ENCODE data around the gene REG3G.
"Not testable (repeated sequence)": the region's sequence is repeated elsewhere in the genome, so short reads cannot be mapped to it uniquely, and the experiment has no call there.

The REG3G gene

GRCh38 chr2:79026061-79026460 is 559 bp downstream of the REG3G start:
- no peak for DNase-seq

- no peak for DNase-seq
These were observed 14.4 kb downstream of the REG3G start for GRCh38 chr2:79039944-79040343.

- DNase-seq = no peak
These were observed 15.5 kb downstream of the REG3G start for GRCh38 chr2:79041032-79041448.

GRCh38 chr2:79053486-79053885 is 28.0 kb downstream of the REG3G start:
- not testable (repeated sequence) for DNase-seq

GRCh38 chr2:79054769-79055168 is 29.3 kb downstream of the REG3G start:
- DNase-seq = not testable (repeated sequence)

GRCh38 chr2:79065201-79065600 is 39.7 kb downstream of the REG3G start:
- no peak for DNase-seq

- DNase-seq = no peak
These were observed 45.6 kb downstream of the REG3G start for GRCh38 chr2:79071078-79071477.

All from CD4-positive, alpha-beta T cell treated with Interleukin-4 for 4 hours (primary cell).